GM12872 (cell line): ENCODE data around the gene SLF1.

ENCODE experiments used
- CTCF ChIP-seq: IDR thresholded peaks from 3 replicates; pipeline ENCODE4 v1.5.1; 2011; ENCODE audit warnings: low read depth, mild to moderate bottlenecking, low read length, moderate library complexity; ENCODE audit not compliant: insufficient read depth

The SLF1 gene

DNA sequence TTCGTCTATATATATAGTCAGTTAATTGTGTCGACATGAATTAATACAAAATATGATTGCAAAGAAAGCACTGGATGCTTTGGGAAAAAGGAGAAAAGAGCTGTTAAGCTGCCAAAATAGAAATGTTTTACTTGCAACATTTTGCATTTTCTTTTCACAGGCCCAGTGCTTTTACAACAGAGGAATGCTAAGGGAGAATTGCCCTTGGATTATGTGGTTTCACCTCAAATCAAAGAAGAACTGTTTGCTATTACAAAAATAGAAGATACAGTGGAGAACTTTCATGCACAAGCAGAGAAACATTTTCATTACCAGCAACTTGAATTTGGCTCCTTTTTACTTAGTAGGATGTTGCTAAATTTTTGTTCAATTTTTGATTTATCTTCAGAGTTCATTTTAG is 76.2 kb downstream of the SLF1 start:
- TF ChIP-seq CTCF, result no peak

GRCh38 chr5:94698197-94698596 is 79.7 kb downstream of the SLF1 start:
- TF ChIP-seq CTCF, result no peak

DNA sequence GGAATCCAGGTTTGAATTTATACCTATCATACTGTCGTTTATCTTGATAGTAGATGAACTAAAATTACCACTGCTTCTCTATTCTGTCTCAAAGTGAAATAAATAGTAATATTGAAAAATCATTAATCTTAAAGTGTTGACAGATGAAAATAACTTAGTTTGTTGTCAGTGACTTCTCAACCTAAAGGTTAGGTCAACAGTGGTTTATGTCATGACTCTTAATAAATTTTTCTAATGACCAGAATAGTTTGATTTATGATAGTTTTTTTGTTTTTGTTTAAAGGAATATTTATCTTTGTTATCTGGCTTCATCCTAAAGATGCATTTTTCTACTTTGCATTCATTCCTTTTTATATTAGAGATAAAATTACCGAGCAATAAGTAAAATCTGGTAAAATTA is 81.1 kb downstream of the SLF1 start:
- no peak for TF ChIP-seq CTCF

DNA sequence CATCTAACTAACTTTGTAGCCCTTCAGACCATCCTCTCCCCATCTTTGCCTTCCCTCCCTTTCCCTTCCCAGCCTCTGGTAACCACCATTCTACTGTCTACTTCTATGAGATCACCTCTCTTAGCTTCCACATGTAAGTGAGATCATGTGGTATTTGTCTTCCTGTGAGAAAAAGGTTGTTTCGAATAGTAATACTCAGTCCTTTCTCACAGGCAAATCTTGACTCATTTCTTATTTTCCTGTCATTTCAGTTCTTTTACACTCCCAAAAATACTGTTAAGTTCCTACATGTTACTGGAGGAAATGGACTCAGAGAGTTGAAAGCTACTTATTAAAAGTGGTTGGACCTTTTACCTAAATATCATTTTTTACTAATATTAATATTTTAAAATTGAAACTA is 82.1 kb downstream of the SLF1 start:
- no peak for TF ChIP-seq CTCF

DNA sequence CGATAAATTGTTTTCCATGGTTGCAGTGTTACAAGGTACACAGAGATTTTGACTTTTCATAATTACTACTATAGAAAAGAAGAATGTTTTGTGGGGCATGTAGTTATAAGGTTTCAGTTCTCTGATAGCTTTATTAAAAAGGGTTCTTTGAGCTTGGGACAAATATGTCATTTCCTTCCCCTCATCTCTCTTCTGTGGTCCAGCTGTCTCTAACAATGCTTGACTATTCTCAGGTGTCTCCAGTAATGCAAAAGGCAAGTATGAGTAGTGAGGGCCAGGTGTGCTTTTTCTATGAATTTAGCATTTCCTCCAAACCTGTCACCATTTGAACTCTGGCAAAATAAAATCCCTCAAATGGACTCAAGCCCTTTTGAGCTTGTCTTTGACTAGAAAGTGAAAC is 84.3 kb downstream of the SLF1 start:
- no peak for TF ChIP-seq CTCF

- TF ChIP-seq CTCF, result no peak
Measured at GRCh38 chr5:94705427-94705826, 87.0 kb downstream of the SLF1 start.

DNA sequence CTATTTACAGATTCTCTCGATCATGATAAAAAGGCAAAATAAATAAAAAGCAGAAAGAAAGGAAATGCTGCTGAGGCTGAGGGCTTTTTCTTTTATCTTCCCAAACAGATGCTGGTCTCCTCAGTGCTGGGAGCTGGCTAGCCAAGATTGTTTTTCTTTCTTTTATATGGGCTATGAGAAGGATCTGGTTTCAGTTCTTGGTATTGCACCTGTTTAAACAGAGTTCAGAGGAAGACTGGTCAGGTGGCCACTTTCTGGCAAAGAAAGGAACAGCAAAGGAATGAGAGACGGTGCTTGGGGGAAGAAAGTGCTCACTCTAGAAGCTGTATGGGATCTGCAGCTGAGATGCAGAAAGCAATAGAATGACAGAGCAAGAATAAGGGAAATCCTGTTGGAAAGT is 88.9 kb downstream of the SLF1 start:
- TF ChIP-seq CTCF, result no peak

GRCh38 chr5:94709277-94709676 is 90.8 kb downstream of the SLF1 start:
- no peak for TF ChIP-seq CTCF
